ENCODE measurements around the gene DPP6.

DNA sequence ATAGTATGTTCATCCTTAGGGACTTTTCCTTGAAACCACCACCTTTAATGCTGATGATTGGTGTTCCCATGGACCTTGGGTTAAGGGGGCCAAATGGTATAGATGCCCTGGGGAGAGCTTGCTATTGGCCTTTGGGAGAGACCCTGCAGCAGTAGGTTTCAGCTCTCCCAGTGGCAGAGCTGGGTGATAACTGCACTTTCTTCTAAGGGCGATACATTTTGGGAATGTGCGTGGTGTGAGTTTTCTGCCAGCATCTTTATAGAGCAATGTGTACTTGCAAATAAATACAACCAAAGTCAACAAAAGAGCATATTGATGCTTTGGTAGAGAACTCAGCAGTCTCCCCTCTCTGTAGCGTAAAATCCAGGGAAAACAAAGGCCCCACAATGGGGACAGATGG lies 546.7 kb downstream of the DPP6 start:
- TF ChIP-seq POLR2A (IDR thresholded peaks at IDR 0.05) (no peak), POLR2AphosphoS5 (IDR thresholded peaks at IDR 0.05) (no peak)
- TF ChIP-seq, protein P1, sequence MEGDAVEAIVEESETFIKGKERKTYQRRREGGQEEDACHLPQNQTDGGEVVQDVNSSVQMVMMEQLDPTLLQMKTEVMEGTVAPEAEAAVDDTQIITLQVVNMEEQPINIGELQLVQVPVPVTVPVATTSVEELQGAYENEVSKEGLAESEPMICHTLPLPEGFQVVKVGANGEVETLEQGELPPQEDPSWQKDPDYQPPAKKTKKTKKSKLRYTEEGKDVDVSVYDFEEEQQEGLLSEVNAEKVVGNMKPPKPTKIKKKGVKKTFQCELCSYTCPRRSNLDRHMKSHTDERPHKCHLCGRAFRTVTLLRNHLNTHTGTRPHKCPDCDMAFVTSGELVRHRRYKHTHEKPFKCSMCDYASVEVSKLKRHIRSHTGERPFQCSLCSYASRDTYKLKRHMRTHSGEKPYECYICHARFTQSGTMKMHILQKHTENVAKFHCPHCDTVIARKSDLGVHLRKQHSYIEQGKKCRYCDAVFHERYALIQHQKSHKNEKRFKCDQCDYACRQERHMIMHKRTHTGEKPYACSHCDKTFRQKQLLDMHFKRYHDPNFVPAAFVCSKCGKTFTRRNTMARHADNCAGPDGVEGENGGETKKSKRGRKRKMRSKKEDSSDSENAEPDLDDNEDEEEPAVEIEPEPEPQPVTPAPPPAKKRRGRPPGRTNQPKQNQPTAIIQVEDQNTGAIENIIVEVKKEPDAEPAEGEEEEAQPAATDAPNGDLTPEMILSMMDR (IDR thresholded peaks at IDR 0.05), result no peak

Measured in transverse colon (tissue), 4 donors.